SK-N-SH (cell line): ENCODE measurements around the gene GPR171.

Source experiments
- CTCF ChIP-seq: fragments of 200-600 bp; sonication (generic); IDR thresholded peaks from 2 replicates; pipeline ENCODE4 v1.6.1; 2017; ENCODE audit warnings: antibody characterized with exemption, mild to moderate bottlenecking, moderate library complexity
- EP300 ChIP-seq, 2 experiments: IDR thresholded peaks; 2 replicates each; pipeline versions ENCODE4 v1.4.0 to v1.6.1; 2012; ENCODE audit warnings: borderline replicate concordance in 1 of 2, low read depth in 1 of 2, low read length in 1 of 2
- GABPA ChIP-seq: IDR thresholded peaks from 2 replicates; pipeline ENCODE4 v1.4.0; 2012; ENCODE audit warnings: low read depth, mild to moderate bottlenecking
- RCOR1 ChIP-seq: fragments of 150-350 bp; IDR thresholded peaks from 2 replicates; pipeline ENCODE4 v1.6.1; 2017; ENCODE audit warnings: antibody characterized with exemption, low read length
- REST ChIP-seq: IDR thresholded peaks from 2 replicates; pipeline ENCODE4 v1.6.1; 2012; ENCODE audit warnings: mild to moderate bottlenecking, low read depth, low read length, moderate library complexity
- RXRA ChIP-seq: IDR thresholded peaks from 2 replicates; pipeline ENCODE4 v1.4.0; 2012; ENCODE audit warnings: low read depth, mild to moderate bottlenecking, borderline replicate concordance
- USF2 ChIP-seq: fragments of 150-350 bp; IDR thresholded peaks from 2 replicates; pipeline ENCODE4 v1.6.1; 2017; ENCODE audit warnings: antibody characterized with exemption, low read length, low read depth, borderline replicate concordance

- TF ChIP-seq USF2 (no peak), CTCF (peak; percentile 90), EP300 (IDR thresholded peaks at IDR 0.05; ENCODE audit: borderline replicate concordance in 1 of 2, low read depth in 1 of 2, low read length in 1 of 2) (no peak), RCOR1 (no peak), REST (no peak), RXRA (no peak), GABPA (no peak)
These were observed 34.5 kb downstream of the GPR171 start for GRCh38 chr3:151168269-151169094.
